ENCODE measurements around the gene TRIM22. TPM values are rescaled to one million over a fixed set of nuclear protein-coding genes. Genes with fewer than 3 reads are reported as not detected.
"Not testable (repeated sequence)": the region's sequence is repeated elsewhere in the genome, so short reads cannot be mapped to it uniquely, and the experiment has no call there.

TRIM22 gene
- total RNA-seq, 3 donors from 2014 or later, result 59.7 to 90.3 (median 62.3) TPM

DNA sequence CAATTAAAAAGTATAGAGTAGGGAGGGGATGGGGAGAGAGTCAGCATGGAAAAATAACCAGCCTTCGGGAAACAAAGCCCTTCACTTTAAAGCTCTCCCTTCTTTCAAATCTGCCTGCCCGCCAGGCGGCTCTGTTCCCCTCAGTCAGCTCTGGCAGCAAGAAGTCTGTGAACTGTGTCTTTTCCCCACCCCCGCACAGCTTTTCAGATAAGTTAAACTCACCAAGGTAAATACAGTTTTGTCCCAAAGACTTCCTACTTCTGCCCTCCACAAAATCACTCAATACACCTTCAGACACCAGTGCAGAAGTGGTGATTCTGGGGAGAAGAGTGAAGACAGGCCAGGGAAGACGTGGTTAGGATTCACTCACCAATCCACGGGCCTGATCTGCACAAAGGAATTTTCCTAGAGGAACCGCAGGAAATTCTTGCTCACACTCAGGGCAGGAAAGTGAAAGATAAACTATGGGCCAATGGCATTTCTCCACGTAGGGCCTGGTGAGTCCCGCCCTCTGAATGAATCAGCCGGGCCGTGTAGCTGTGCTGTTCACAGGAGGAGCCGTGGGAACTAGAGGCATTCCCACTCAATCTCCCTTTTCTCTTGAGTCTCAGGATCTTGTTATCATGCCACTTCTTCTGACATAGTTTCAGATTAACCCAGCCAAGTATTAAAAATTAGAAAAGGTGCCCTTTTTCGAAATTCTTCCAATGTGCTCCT lies 4.8 kb upstream of the TRIM22 start, which contains the start of gene TRIM5:
TRIM5 (minus strand) TSS at position 429 of the 717 bp plus-strand sequence. CDS start 4,897 bp downstream, outside the sequence.
- intact Hi-C loops (cut with DNase I; ENCODE audit: low total_unique reads), result no loop called here
- H3K27ac ChIP-seq, result peak within 1 kb of the TSS; percentile 88 to 89
- DNase-seq (ENCODE audit: low spot score in 2 of 2), result peak; percentile 76 to 90
- H3K36me3 ChIP-seq, result no peaks in the 10 kb centered on the region
- H3K9me3 ChIP-seq, result no peaks in the 10 kb centered on the region
- no peak for TF ChIP-seq POLR2A (IDR thresholded peaks at IDR 0.05)
- TF ChIP-seq POLR2AphosphoS5 (IDR thresholded peaks at IDR 0.05), result peak in 2 of 3 donors; percentile 39 to 55
- TF ChIP-seq, protein P1, sequence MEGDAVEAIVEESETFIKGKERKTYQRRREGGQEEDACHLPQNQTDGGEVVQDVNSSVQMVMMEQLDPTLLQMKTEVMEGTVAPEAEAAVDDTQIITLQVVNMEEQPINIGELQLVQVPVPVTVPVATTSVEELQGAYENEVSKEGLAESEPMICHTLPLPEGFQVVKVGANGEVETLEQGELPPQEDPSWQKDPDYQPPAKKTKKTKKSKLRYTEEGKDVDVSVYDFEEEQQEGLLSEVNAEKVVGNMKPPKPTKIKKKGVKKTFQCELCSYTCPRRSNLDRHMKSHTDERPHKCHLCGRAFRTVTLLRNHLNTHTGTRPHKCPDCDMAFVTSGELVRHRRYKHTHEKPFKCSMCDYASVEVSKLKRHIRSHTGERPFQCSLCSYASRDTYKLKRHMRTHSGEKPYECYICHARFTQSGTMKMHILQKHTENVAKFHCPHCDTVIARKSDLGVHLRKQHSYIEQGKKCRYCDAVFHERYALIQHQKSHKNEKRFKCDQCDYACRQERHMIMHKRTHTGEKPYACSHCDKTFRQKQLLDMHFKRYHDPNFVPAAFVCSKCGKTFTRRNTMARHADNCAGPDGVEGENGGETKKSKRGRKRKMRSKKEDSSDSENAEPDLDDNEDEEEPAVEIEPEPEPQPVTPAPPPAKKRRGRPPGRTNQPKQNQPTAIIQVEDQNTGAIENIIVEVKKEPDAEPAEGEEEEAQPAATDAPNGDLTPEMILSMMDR (IDR thresholded peaks at IDR 0.05), result peak; percentile 11 to 41 (median 21)
- no peaks in the 10 kb centered on the region for H3K27me3 ChIP-seq
- no peaks in the 10 kb centered on the region for H3K4me1 ChIP-seq
- peak within 1 kb of the TSS; percentile 44 to 64 (median 53) for H3K4me3 ChIP-seq

DNA sequence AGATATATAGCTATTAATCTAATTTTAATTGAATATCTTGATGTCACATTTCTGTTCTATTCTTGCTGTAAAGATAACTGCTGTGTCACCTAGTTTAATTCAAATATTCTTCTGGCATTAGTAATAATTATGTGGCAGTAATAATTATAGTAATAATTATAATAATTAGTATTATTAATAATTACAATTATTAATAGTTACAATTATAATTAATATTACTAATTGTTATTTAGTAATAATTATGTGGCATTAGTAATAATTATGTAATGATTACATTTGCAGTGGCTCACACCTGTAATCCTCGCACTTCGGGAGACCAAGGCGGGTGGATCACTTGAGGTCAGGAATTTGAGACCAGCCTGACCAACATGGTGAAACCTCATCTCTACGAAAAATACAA lies 3.2 kb upstream of the TRIM22 start:
- intact Hi-C loops (cut with DNase I; ENCODE audit: low total_unique reads), result no loop called here
- no peaks in the 10 kb centered on the region for H3K36me3 ChIP-seq

DNA sequence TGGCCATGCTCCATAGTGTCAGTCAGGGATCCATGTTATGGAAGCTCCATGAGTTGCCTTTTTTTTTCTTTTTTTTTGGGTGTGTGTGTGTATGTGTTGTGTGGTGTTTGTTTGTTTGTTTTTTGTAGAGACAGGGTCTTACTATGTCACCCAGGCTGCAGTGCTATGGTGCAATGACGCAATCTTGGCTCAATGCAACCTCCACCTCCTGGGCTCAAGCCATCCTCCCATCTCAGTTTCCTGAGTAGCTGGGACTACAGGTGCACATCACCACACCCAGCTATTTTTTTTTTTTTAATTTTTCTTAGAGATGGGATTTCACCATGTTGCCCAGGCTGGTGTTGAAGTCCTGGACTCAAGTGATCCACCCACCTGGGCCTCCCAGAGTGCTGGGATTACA lies 1.1 kb upstream of the TRIM22 start:
- DNase-seq (ENCODE audit: low spot score in 2 of 2), result no peak
- intact Hi-C loops (cut with DNase I; ENCODE audit: low total_unique reads), result no loop called here
- no peaks in the 10 kb centered on the region for H3K4me1 ChIP-seq
- H3K36me3 ChIP-seq, result no peaks in the 10 kb centered on the region
- peak overlapping the region; percentile 88 to 91 for H3K27ac ChIP-seq
- H3K27me3 ChIP-seq, result no peaks in the 10 kb centered on the region
- no peak for TF ChIP-seq POLR2AphosphoS5 (IDR thresholded peaks at IDR 0.05)
- TF ChIP-seq POLR2A (IDR thresholded peaks at IDR 0.05), result no peak
- TF ChIP-seq, protein P1 (IDR thresholded peaks at IDR 0.05), result no peak
- H3K4me3 ChIP-seq, result no peak overlapping the region
- H3K9me3 ChIP-seq, result no peaks in the 10 kb centered on the region

More for the DNA sequence above, 3.2 kb upstream of the TRIM22 start:
- TF ChIP-seq, protein P1 (IDR thresholded peaks at IDR 0.05), result no peak
- Histone ChIP-seq H3K4me3 (no peak overlapping the region), H3K27me3 (no peaks in the 10 kb centered on the region), H3K4me1 (no peaks in the 10 kb centered on the region), H3K9me3 (no peaks in the 10 kb centered on the region), H3K27ac (no peak overlapping the region)
- no peak for DNase-seq (ENCODE audit: low spot score in 2 of 2)

DNA sequence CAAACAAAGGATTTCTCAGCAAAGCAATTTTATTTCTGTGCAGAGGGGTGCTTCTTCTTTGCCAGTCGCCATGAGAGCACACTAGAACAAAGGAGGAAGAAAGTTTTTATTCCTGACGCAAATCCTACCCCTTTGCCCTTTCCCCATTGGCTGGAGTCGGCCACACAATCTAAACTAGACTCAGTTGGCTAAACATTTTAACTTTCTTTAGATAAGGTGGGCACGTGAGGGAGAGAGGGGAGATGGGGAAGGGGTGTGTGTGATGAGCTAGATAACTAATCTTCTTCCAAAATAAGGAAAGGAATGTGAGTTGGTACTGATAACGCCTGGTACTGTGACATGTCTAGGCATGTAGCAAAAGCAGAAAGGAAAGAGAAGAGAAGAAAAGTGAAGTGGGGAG lies 626 bp downstream of the TRIM22 start:
- H3K36me3 ChIP-seq, result no peaks in the 10 kb centered on the region
- H3K4me3 ChIP-seq, result peak overlapping the region; percentile 49 to 64 (median 50)
- TF ChIP-seq POLR2AphosphoS5 (IDR thresholded peaks at IDR 0.05) (no peak), POLR2A (IDR thresholded peaks at IDR 0.05) (no peak)
- TF ChIP-seq, protein P1 (IDR thresholded peaks at IDR 0.05), result no peak
- H3K9me3 ChIP-seq, result no peaks in the 10 kb centered on the region
- no peaks in the 10 kb centered on the region for H3K4me1 ChIP-seq
- intact Hi-C loops (cut with DNase I; ENCODE audit: low total_unique reads), result no loop called here
- no peaks in the 10 kb centered on the region for H3K27me3 ChIP-seq
- H3K27ac ChIP-seq, result peak overlapping the region; percentile 88 to 91
- no peak for DNase-seq (ENCODE audit: low spot score in 2 of 2)

DNA sequence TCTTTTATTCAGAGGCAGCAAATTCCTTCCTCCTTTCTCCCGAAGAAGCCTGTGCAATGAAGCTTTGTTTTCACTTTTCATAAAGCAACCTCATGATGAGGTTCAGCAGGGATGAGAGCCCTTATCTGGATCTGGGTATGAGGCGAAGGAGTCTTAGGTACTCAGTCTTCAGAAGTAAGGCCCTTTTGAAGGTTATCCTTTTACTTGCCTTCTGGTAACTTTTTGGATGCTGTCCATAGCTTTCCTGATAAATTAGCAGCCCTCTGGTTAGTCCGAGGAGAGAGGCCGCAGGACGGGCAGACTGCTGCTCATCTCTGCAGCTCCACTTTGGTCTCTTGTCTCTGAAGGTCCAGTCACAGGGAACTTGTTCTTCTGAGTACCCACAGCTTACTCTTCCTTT lies 1.1 kb downstream of the TRIM22 start:
- DNase-seq (ENCODE audit: low spot score in 2 of 2), result no peak
- peak overlapping the region; percentile 49 to 64 (median 50) for H3K4me3 ChIP-seq
- no peak for TF ChIP-seq POLR2AphosphoS5 (IDR thresholded peaks at IDR 0.05)
- TF ChIP-seq, protein P1 (IDR thresholded peaks at IDR 0.05), result no peak
- TF ChIP-seq POLR2A (IDR thresholded peaks at IDR 0.05), result no peak
- no peaks in the 10 kb centered on the region for H3K4me1 ChIP-seq
- H3K27ac ChIP-seq, result peak overlapping the region; percentile 88 to 91
- H3K36me3 ChIP-seq, result no peaks in the 10 kb centered on the region
- no peaks in the 10 kb centered on the region for H3K27me3 ChIP-seq
- intact Hi-C loops (cut with DNase I; ENCODE audit: low total_unique reads), result no loop called here
- H3K9me3 ChIP-seq, result no peaks in the 10 kb centered on the region

DNA sequence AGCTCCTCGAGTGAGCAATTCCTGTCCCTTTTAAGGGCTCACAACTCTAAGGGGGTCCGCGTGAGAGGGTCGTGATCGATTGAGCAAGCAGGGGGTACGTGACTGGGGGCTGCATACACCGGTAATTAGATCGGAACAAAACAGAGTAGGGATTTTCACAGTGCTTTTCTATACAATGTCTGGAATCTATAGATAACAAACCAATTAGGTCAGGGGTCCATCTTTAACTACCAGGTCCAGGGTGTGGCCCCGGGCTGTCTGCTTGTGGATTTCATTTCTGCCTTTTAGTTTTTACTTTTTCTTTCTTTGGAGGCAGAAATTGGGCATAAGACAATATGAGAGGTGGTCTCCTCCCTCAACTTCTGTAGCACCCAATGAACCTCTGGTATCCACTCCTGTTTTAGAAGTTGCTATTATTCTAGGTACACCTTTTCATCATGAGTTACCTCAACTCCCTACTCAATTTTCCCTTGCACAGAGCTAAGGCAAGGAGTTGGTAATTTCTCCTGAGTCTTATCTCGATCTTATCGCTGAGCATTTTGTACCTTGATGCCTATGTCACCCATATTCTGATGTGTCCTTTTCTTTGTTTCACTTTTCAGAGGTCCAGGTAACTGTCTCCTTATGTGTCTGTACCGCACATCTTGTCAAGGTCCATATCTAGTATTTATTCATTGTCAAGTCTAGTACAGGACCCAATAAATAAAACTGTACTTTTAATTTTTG lies 1.8 kb downstream of the TRIM22 start:
- Histone ChIP-seq H3K4me3 (peak overlapping the region; percentile 49 to 64 (median 50)), H3K27ac (peak overlapping the region; percentile 88 to 91)
- H3K27me3 ChIP-seq; intact Hi-C loops (cut with DNase I; ENCODE audit: low total_unique reads); DNase-seq (ENCODE audit: low spot score in 2 of 2); H3K9me3 ChIP-seq; H3K4me1 ChIP-seq; H3K36me3 ChIP-seq: not testable (repeated sequence)
